GM21723 (cell line): ENCODE results near the gene TXLNB.
"Not testable (repeated sequence)": the region's sequence is repeated elsewhere in the genome, so short reads cannot be mapped to it uniquely, and the experiment has no call there.

Experiments used
- ATAC-seq: cut with Tn5 transposase; IDR thresholded peaks from one replicate; pipeline ENCODE4 v1.9.1; 2021; ENCODE audit warnings: mild to moderate bottlenecking, moderate library complexity; ENCODE audit not compliant: unreplicated experiment

Gene TXLNB

GRCh38 chr6:139240161-139241010 is 51.4 kb downstream of the TXLNB start:
- ATAC-seq, result no peak

GRCh38 chr6:139239064-139239463 is 52.7 kb downstream of the TXLNB start:
- ATAC-seq, result no peak

- ATAC-seq, result no peak
Measured at GRCh38 chr6:139236105-139236504, 55.7 kb downstream of the TXLNB start.

- no peak for ATAC-seq
Measured at GRCh38 chr6:139235661-139236060, 56.1 kb downstream of the TXLNB start.

GRCh38 chr6:139234193-139234592 is 57.6 kb downstream of the TXLNB start:
- ATAC-seq, result not testable (repeated sequence)

- no peak for ATAC-seq
Measured at GRCh38 chr6:139231206-139231605, 60.6 kb downstream of the TXLNB start.

- ATAC-seq, result peak; percentile 71
Measured at GRCh38 chr6:139230391-139230840, 61.4 kb downstream of the TXLNB start.

GRCh38 chr6:139228387-139228786 is 63.4 kb downstream of the TXLNB start:
- not testable (repeated sequence) for ATAC-seq

- ATAC-seq, result no peak
Measured at GRCh38 chr6:139219746-139220145, 72.1 kb downstream of the TXLNB start.

GRCh38 chr6:139219271-139219729 is 72.5 kb downstream of the TXLNB start:
- peak; percentile 100 for ATAC-seq

- not testable (repeated sequence) for ATAC-seq
Measured at GRCh38 chr6:139212460-139212859, 79.3 kb downstream of the TXLNB start.

GRCh38 chr6:139210766-139211165 is 81.0 kb downstream of the TXLNB start:
- ATAC-seq, result not testable (repeated sequence)

- no peak for ATAC-seq
Measured at GRCh38 chr6:139205843-139206242, 86.0 kb downstream of the TXLNB start.

GRCh38 chr6:139204978-139205377 is 86.8 kb downstream of the TXLNB start:
- ATAC-seq, result no peak

GRCh38 chr6:139201378-139201777 is 90.4 kb downstream of the TXLNB start:
- no peak for ATAC-seq

GRCh38 chr6:139198529-139199288 is 93.1 kb downstream of the TXLNB start:
- no peak for ATAC-seq

GRCh38 chr6:139194740-139195139 is 97.1 kb downstream of the TXLNB start:
- ATAC-seq, result no peak
